ENCODE measurements around the gene HIVEP2. TPM values are rescaled to one million over a fixed set of nuclear protein-coding genes. Genes with fewer than 3 reads are reported as not detected.

Gene HIVEP2
- total and polyA plus RNA-seq, 2 of the 4 experiments (the other 2 are of a cell fraction) = 4.3 to 11.3 TPM

GRCh38 chr6:142918339-142919042, 26.5 kb downstream of the HIVEP2 start:
- H2AK9ac ChIP-seq (replicated peaks; ENCODE audit: low read depth, low read length, poor library complexity) = no peak overlapping the region
- in situ Hi-C loops (cut with MboI; ENCODE audit: low sequenced_read_pairs) = no loop called here
- intact Hi-C loops (cut with micrococcal nuclease) = no loop called here
- no peak overlapping the region for H3K27ac ChIP-seq (ENCODE audit: insufficient read depth, low read length)
- H4K20me1 ChIP-seq (ENCODE audit: insufficient read depth, low read length) = no peaks in the 10 kb centered on the region
- H2BK120ac ChIP-seq (ENCODE audit: low read depth, low read length) = no peak overlapping the region
- no peak overlapping the region; the same call in 1 of the 2 replicates for H2AK5ac ChIP-seq (ENCODE audit: low read depth, low read length)
- no peak overlapping the region for H3K4ac ChIP-seq (ENCODE audit: low read depth, low read length)
- no TSS peak for BruUV-seq (replicated peaks)
- dilution Hi-C loops (cut with HindIII; ENCODE audit: low sequenced_read_pairs, unreplicated experiment) = no loop called here
- H3K18ac ChIP-seq (ENCODE audit: low read depth, low read length) = no peak overlapping the region
- H4K91ac ChIP-seq (ENCODE audit: insufficient read depth, low read depth, low read length) = no peak overlapping the region
- H3K9ac ChIP-seq (ENCODE audit: low read depth, low read length) = no peak overlapping the region
- peaks cover 30 to 57% of the 10 kb centered on the region in 2 experiments for H3K79me1 ChIP-seq (ENCODE audit: low read depth in 1 of 2, low read length in 2 of 2)
- no peaks in the 10 kb centered on the region for H3K27me3 ChIP-seq (ENCODE audit: control insufficient read depth, insufficient read depth, low read length)
- H2AFZ ChIP-seq (replicated peaks; ENCODE audit: low read length, poor library complexity) = no peak overlapping the region
- H4K5ac ChIP-seq (ENCODE audit: low read depth, low read length) = no peak overlapping the region
- no peaks in the 10 kb centered on the region for H3K9me3 ChIP-seq (ENCODE audit: control insufficient read depth, insufficient read depth, low read length)
- 87% methylated on average over 3 of the region's 9 CpGs; no CpG with 5 or more reads in 1 of the 2 experiments for WGBS, 2 experiments (ENCODE audit: extremely low coverage in 2 of 2, insufficient read length in 1 of 2)
- peaks cover 3% of the 10 kb centered on the region; the same call in 1 of the 2 replicates for H3K9me1 ChIP-seq (ENCODE audit: insufficient read depth, low read length)
- peaks cover 2% of the 10 kb centered on the region for H3K4me1 ChIP-seq (ENCODE audit: control insufficient read depth, insufficient read depth, low read length)
- H3K23ac ChIP-seq (ENCODE audit: low read depth, low read length) = no peak overlapping the region
- CTCF ChIA-PET = no interaction called here
- no peak for TF ChIP-seq ELK1 (IDR thresholded peaks at IDR 0.05; ENCODE audit: borderline replicate concordance, low read depth, low read length)
- TF ChIP-seq RFX5 (IDR thresholded peaks at IDR 0.05; ENCODE audit: low read depth, low read length) = no peak
- no peak overlapping the region for H2BK15ac ChIP-seq (ENCODE audit: low read depth, low read length)
- H3K36me3 ChIP-seq (ENCODE audit: control insufficient read depth, insufficient read depth, low read length) = peaks cover 2% of the 10 kb centered on the region; the same call in 1 of the 2 replicates
- H4K8ac ChIP-seq (ENCODE audit: low read depth in 2 of 2, low read length in 2 of 2) = no peak overlapping the region
- no peak for ATAC-seq (ENCODE audit: low read depth)
- H2BK5ac ChIP-seq (ENCODE audit: low read depth, low read length, poor library complexity, severe bottlenecking) = no peak overlapping the region
- DNase-seq = no peak
- H3K14ac ChIP-seq (replicated peaks; ENCODE audit: low read depth, low read length) = no peak overlapping the region
- POLR2A ChIA-PET (ENCODE audit: unreplicated experiment) = no interaction called here
- no peak overlapping the region for H3K4me3 ChIP-seq (ENCODE audit: insufficient read depth, low read depth, low read length)
- no peak overlapping the region for H2BK20ac ChIP-seq (ENCODE audit: low read depth, low read length)
- no peak overlapping the region; the same call in 1 of the 2 replicates for H3K4me2 ChIP-seq (ENCODE audit: low read depth, low read length)
- no peak overlapping the region for H3K56ac ChIP-seq (ENCODE audit: extremely low read depth, insufficient read depth, low read length)
